PFSK-1 (cell line): ENCODE data around the gene NATD1.

Source experiments
- FOXP2 ChIP-seq: optimal IDR thresholded peaks from 2 replicates; pipeline ENCODE3; 2011; ENCODE audit warnings: borderline replicate concordance, control low read depth, inconsistent platforms; ENCODE audit not compliant: insufficient read depth; ENCODE audit errors: extremely low read length, extremely low read depth
- POLR2AphosphoS5 ChIP-seq: IDR thresholded peaks from 2 replicates; pipeline ENCODE4 v1.6.1; 2012; ENCODE audit warnings: low read depth, mild to moderate bottlenecking, control low read depth, low read length, moderate library complexity
- SIN3A ChIP-seq: IDR thresholded peaks from 2 replicates; pipeline ENCODE4 v1.6.1; 2012; ENCODE audit warnings: mild to moderate bottlenecking, low read length, moderate library complexity, borderline replicate concordance; ENCODE audit not compliant: insufficient read depth
- TAF1 ChIP-seq: IDR thresholded peaks from 2 replicates; pipeline ENCODE4 v1.6.1; 2012; ENCODE audit warnings: low read length, control low read depth, borderline replicate concordance; ENCODE audit not compliant: insufficient read depth
- TF ChIP-seq, protein P1 (sequence below), 2 experiments: IDR thresholded peaks; 2 replicates each; pipeline versions ENCODE4 v1.6.1 to v1.8.0; 2011 to 2012; ENCODE audit warnings: low read depth in 2 of 2, low read length in 2 of 2, control low read depth in 1 of 2, inconsistent platforms in 1 of 2, mild to moderate bottlenecking in 1 of 2, moderate library complexity in 1 of 2; ENCODE audit not compliant: insufficient read depth in 1 of 2

Gene NATD1

DNA sequence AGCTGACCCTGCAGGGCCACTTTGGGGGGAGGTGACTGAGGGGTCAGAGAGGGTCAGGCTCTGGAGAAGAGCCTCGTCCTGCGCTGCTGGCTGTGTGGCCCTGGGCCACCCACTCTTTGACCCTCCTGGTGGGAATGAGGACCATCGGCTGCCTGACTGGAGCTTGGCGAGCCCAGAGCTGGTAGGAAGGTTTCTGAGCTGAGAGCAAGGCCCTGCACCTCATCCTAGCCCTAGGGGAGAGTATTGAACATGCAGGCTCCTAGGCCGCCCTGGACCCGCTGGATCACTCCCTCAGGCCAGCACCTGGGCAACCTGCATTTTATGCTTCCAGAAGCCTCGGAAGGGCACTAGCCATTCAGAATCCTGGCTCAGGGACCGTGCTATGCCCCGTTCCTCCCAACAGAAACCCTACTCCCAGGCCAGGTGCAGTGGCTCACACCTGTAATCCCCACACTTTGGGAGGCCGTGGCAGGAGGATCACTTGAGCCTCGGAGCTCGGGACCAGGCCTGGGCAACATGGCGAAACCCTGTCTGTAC lies 45.8 kb upstream of the NATD1 start:
- TF ChIP-seq TAF1 (no peak), SIN3A (no peak), FOXP2 (no peak), POLR2AphosphoS5 (no peak)
- TF ChIP-seq, protein P1, sequence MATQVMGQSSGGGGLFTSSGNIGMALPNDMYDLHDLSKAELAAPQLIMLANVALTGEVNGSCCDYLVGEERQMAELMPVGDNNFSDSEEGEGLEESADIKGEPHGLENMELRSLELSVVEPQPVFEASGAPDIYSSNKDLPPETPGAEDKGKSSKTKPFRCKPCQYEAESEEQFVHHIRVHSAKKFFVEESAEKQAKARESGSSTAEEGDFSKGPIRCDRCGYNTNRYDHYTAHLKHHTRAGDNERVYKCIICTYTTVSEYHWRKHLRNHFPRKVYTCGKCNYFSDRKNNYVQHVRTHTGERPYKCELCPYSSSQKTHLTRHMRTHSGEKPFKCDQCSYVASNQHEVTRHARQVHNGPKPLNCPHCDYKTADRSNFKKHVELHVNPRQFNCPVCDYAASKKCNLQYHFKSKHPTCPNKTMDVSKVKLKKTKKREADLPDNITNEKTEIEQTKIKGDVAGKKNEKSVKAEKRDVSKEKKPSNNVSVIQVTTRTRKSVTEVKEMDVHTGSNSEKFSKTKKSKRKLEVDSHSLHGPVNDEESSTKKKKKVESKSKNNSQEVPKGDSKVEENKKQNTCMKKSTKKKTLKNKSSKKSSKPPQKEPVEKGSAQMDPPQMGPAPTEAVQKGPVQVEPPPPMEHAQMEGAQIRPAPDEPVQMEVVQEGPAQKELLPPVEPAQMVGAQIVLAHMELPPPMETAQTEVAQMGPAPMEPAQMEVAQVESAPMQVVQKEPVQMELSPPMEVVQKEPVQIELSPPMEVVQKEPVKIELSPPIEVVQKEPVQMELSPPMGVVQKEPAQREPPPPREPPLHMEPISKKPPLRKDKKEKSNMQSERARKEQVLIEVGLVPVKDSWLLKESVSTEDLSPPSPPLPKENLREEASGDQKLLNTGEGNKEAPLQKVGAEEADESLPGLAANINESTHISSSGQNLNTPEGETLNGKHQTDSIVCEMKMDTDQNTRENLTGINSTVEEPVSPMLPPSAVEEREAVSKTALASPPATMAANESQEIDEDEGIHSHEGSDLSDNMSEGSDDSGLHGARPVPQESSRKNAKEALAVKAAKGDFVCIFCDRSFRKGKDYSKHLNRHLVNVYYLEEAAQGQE (IDR thresholded peaks at IDR 0.05; ENCODE audit: insufficient read depth in 1 of 2, low read depth in 2 of 2, low read length in 2 of 2), result no peak

DNA sequence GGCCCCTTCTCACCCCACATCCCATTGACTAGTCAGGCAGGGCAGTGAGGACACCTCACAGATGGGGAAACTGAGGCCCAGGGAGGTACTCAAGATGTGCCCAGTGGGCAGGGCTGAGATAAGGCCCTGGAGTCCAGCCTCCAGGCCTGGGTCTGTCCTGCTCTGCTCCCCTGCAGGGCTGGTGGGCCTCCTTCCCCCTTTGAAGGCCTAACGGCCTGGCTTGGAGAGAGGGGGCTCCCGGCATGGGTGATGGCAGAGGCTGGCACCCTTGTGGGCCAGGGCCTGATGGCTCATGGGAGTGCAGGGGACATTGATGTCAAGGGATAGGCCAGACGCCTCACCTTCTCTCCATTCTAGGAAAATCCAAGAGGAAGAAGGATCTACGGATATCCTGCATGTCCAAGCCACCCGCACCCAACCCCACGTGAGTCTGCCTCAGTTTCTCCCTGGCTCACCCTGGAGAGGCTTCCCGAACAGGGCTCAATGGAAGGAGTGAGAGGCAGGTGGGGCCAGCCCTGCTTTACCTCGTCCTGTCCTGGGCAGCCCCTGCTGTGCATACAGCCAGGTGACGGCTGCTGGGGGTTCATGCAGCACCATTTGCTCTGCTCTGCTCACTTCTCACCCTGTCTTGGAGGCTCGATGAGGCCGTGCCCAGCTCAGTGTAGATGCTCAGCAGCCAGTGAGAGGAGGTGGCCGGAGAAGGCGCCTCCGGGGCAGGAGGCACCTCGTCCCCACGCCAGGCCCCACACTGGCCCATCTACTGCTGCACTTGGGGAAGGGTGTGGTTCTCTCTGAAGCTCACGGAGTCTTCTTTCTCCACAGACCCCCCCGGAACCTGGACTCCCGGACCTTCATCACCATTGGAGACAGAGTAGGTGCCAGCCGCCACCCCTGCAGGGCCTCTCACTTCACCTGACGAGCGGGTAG lies 45.1 kb upstream of the NATD1 start:
- TF ChIP-seq POLR2AphosphoS5, result no peak
- TF ChIP-seq FOXP2, result no peak
- no peak for TF ChIP-seq TAF1
- no peak for TF ChIP-seq SIN3A
- TF ChIP-seq, protein P1 (IDR thresholded peaks at IDR 0.05; ENCODE audit: insufficient read depth in 1 of 2, low read depth in 2 of 2, low read length in 2 of 2), result no peak

DNA sequence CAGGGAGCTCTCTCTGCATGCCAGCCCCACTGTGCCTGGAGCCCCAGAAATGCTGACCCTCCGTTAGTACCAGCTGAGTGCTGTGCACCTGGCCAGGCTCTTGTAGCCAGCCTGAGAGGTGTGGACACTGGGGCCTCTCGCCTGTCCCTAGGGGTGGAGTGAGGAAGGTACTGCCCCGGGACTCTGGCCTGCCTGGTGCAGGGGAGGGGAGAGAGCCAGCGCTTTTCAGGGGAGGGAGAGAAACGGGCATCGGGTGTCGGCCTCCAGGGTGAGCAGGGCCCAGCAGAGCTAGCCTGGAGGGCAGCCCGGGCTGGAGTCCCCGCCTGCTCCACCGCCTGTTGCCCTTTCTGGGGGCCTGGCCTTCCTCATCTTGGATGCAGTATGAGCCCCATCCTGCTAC lies 44.4 kb upstream of the NATD1 start:
- TF ChIP-seq, protein P1 (IDR thresholded peaks at IDR 0.05; ENCODE audit: insufficient read depth in 1 of 2, low read depth in 2 of 2, low read length in 2 of 2), result no peak
- no peak for TF ChIP-seq FOXP2

DNA sequence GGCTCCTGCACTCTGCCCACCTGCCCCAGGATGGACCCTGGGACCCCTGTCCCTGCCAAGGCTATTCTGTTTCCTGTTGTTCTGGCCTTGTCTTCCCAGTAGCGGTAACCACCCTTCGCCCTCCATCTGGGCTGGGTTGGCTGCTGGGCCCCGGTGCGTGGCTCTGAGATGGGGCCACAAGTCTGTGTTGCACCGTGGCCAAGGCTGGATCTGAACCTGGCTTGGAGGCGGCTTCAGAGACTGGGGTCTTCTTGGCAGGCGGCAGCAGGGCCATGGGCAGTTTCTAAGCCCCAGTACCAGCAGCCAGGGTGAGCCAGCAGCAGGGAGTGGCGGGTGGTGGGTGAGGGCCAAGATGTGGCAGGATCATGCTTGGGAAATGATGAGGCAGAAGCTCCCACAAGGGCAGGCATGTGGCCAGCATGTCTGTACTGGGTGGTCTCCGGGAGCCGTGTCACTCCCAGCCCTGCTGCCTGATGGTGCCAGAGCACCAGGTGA lies 43.9 kb upstream of the NATD1 start:
- TF ChIP-seq, protein P1 (IDR thresholded peaks at IDR 0.05; ENCODE audit: insufficient read depth in 1 of 2, low read depth in 2 of 2, low read length in 2 of 2), result no peak
- TF ChIP-seq SIN3A (no peak), POLR2AphosphoS5 (no peak), TAF1 (no peak), FOXP2 (no peak)
